DND-41 (cell line): ENCODE results near the gene FBXO15.

ENCODE experiments used
- EZH2 ChIP-seq: IDR thresholded peaks from 3 replicates; pipeline ENCODE4 v1.6.1; 2012; ENCODE audit warnings: borderline replicate concordance, low read depth, mild to moderate bottlenecking, moderate library complexity, low read length, inconsistent platforms; ENCODE audit not compliant: severe bottlenecking
- TF ChIP-seq, protein P1 (sequence below): IDR thresholded peaks from 2 replicates; pipeline ENCODE4 v1.5.1; 2012; ENCODE audit warnings: borderline replicate concordance, low read length, moderate library complexity, mild to moderate bottlenecking; ENCODE audit not compliant: poor library complexity, severe bottlenecking; ENCODE audit errors: extremely low read depth

DNA sequence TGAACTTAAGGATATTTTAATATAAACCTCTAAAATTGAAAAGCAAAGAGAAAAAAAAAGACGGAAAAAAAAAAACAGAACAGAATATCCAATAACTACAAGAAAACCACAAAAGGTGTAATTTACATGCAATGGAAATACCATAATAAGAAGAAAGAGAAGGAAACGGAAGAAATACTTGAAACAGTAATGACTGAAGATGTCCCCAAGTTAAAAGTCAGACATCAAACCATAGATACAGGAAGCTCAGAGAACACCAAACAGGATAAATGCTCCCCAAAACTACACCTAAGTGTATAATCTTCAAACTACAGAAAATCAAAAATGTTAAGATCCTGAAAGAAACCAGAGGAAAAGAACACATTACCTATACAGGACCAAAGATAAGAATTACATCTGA lies 39.2 kb downstream of the FBXO15 start:
- TF ChIP-seq EZH2, result no peak
- TF ChIP-seq, protein P1, sequence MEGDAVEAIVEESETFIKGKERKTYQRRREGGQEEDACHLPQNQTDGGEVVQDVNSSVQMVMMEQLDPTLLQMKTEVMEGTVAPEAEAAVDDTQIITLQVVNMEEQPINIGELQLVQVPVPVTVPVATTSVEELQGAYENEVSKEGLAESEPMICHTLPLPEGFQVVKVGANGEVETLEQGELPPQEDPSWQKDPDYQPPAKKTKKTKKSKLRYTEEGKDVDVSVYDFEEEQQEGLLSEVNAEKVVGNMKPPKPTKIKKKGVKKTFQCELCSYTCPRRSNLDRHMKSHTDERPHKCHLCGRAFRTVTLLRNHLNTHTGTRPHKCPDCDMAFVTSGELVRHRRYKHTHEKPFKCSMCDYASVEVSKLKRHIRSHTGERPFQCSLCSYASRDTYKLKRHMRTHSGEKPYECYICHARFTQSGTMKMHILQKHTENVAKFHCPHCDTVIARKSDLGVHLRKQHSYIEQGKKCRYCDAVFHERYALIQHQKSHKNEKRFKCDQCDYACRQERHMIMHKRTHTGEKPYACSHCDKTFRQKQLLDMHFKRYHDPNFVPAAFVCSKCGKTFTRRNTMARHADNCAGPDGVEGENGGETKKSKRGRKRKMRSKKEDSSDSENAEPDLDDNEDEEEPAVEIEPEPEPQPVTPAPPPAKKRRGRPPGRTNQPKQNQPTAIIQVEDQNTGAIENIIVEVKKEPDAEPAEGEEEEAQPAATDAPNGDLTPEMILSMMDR, result no peak
